Measurements from ENCODE around the gene FAM107B. TPM values are rescaled to one million over a fixed set of nuclear protein-coding genes. Genes with fewer than 3 reads are reported as not detected.

FAM107B gene
- total RNA-seq: 10 to 100 TPM; 31.5 to 59.0 (median 39.3) TPM

DNA sequence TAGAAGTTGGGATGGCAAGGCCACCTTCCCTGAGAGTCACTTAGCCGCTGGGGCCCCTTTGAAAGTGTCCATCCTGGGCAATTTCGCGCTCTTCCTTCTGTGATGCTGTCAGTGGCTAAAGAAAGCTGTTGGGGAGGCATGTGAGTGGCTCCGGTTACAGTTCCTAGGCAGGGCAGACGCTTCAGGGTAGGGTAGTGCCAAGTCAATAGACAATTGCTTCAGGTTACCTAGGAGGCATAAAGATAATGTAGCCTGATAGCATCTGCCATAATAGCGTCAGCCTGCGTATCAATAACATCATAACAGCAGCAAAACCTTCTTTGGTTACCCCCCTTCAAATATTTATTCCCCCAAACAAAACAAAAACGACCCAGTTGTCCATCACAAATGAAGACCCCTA lies at the start of gene FAM107B:
Gene FAM107B, minus strand, starts transcription at position 101 of the 400 bp plus-strand sequence. CDS start 234 bp downstream, outside the sequence.
- TF ChIP-seq, protein P1, sequence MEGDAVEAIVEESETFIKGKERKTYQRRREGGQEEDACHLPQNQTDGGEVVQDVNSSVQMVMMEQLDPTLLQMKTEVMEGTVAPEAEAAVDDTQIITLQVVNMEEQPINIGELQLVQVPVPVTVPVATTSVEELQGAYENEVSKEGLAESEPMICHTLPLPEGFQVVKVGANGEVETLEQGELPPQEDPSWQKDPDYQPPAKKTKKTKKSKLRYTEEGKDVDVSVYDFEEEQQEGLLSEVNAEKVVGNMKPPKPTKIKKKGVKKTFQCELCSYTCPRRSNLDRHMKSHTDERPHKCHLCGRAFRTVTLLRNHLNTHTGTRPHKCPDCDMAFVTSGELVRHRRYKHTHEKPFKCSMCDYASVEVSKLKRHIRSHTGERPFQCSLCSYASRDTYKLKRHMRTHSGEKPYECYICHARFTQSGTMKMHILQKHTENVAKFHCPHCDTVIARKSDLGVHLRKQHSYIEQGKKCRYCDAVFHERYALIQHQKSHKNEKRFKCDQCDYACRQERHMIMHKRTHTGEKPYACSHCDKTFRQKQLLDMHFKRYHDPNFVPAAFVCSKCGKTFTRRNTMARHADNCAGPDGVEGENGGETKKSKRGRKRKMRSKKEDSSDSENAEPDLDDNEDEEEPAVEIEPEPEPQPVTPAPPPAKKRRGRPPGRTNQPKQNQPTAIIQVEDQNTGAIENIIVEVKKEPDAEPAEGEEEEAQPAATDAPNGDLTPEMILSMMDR (IDR thresholded peaks at IDR 0.05; ENCODE audit: low read depth): no peak

DNA sequence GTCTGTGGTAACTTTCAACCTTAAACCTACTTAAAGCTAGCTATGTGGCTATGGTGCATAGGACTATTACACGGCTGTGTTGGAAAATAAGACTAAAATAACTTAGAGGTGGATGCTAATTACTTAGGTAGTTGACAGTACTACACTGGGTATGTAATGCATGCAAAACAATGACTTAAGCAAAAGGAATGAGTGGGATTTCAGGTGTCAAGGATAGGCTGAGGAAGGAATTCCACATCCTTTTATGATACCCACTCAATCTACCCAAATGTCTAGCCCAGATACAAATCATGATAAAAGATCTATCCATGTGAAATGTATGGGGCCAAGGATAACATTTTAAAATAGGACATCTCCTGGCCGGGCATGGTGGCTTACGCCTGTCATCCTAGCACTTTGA lies 49.3 kb upstream of the FAM107B start:
- TF ChIP-seq, protein P1 (IDR thresholded peaks at IDR 0.05; ENCODE audit: low read depth): no peak

DNA sequence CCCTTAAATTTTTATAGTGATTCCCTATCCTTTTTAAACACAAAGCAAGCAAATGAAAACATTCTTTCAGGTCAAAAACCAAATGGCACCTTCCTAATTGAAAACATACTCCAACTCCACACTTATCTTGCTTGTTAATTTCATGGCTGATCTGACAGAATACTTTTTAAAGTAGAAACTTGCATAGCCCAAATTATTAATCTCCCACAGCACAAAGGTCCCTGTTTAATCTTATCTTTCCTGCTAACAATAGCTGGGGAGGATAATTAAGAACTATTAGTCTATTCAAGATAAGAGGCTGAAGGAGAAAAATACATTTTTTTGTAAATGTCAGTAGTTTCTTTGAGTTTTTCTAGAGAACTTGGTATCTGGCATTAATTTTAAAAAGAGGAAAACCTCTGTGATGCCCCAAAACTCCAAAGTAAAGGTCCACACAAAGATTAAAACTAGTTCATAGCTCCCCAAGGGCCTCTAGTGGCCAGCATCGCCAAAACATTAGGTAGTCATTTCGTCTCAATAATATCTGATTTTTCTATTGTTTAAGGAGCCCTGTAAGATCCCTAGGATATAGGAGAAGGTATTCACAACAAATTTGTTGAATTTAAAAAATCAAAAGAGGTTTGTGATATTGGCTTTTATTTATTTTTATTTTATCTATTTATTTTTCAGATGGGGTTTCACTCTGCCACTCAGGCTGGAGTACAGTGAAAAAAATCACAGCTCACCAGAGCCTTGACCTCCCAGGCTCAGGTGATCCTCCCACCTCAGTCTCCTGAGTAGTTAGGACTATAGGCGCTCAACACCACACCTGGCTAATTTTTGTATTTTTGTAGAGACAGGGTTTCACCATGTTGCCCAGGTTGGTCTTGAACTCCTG lies 48.4 kb upstream of the FAM107B start:
- TF ChIP-seq, protein P1 (IDR thresholded peaks at IDR 0.05; ENCODE audit: low read depth): no peak

DNA sequence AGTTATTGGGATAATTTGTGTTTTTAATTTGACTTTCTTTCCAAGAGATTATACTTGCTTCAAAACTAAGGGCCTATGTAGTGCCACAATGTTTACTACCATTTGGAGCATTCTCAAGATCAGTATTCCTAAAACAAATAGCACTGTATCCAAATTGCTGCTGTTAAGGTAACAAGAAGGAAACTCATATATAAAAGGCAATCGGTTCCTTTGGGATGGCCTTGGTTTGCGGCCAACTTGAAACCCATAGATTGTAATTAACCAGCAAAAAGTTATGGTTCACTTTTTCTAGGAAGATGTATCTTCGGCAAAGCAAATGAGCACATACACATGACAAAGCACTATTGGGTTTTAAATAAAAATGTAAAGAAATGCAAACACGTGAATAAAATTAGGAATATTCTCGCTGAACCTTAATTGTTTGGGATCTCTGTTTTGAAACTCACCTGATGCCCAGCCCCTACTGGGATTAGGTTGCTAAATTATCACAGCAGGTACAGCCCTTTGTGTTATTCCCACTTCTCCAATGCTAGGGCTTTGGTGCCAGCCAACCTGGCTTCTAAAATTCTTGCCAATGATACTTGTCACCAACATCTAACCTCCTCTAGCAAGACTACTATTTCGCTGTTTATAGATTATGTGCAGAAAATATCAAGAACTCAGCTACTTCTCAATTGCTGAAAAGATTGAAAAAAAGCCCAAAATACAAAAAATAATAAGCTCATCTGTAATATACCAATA lies 47.1 kb upstream of the FAM107B start:
- TF ChIP-seq, protein P1 (IDR thresholded peaks at IDR 0.05; ENCODE audit: low read depth): no peak

DNA sequence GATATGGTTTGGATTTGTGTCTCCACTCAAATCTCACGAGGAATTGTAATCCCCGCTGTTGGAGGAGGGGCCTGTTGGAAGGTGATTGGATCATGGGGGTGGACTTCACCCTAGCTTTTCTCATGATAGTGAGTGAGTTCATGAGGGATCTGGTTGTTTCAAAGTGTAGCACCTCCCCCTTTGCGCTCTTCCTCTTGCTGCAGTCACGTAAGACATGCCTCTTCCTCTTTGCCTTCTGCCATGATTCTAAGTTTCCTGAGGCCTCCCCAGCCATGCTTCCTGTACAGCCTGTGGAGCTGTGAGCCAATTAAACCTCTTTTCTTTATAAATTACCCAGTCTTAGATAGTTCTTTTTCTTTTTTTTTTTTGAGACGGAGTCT lies 46.1 kb upstream of the FAM107B start:
- TF ChIP-seq, protein P1 (IDR thresholded peaks at IDR 0.05; ENCODE audit: low read depth): no peak

DNA sequence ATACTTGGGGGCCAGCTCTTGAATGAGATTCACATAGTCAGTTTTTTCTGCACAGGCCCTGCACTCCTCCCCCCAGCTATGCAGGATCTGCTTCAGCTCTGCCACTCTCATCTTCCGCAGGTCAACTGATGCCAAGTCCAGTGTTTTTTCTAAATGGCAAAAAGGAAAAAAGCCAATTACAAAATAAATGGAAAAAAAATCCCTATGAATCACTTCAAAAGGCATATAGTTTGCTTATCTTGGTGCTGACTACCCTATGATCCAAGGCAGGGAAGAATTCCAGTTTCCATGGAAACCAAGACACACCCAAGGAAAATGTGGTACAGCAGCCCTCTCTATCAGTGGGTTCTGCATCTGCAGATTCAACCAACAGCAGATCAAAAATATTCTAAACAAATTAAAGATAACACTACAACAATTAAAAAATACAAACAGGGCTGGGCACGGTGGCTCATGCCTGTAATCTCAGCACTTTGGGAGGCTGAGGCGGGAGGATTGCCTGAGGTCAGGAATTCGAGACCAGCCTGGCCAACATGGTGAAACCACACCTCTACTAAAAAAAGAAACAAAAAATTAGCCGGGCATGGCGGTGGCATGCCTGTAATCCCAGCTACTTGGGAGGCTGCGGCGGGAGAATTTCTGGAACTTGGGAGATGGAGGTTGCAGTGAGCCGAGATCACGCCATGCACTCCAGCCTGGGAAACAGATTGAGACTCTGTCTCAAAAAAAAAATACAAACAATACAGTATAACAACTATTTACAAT lies 45.5 kb upstream of the FAM107B start:
- TF ChIP-seq, protein P1 (IDR thresholded peaks at IDR 0.05; ENCODE audit: low read depth): no peak

Data from subcutaneous adipose tissue (tissue), 4 donors.